ENCODE data around the gene RALY.

RALY gene

GRCh38 chr20:34066476-34067090, 72.9 kb downstream of the RALY start:
- DNase-seq (ENCODE audit: insufficient read length, low spot score) (no peak), FAIRE-seq (no peak)
- TF ChIP-seq POU2F2 (IDR thresholded peaks at IDR 0.05; ENCODE audit: low read depth, low read length): no peak
- no peak for TF ChIP-seq TAF1 (IDR thresholded peaks at IDR 0.05; ENCODE audit: low read depth, low read length)
- no peak for TF ChIP-seq PAX5 (IDR thresholded peaks at IDR 0.05; ENCODE audit: insufficient read depth, low read length, severe bottlenecking)
- no peak for TF ChIP-seq POLR2AphosphoS5 (IDR thresholded peaks at IDR 0.05; ENCODE audit: low read depth, low read length)
- no peak for TF ChIP-seq POLR2A (IDR thresholded peaks at IDR 0.05; ENCODE audit: low read depth, low read length)
- TF ChIP-seq SPI1 (IDR thresholded peaks at IDR 0.05; ENCODE audit: low read depth, low read length): no peak

GRCh38 chr20:34068001-34068400, 74.3 kb downstream of the RALY start:
- no peak for DNase-seq (ENCODE audit: insufficient read length, low spot score)
- no peak for TF ChIP-seq POU2F2 (IDR thresholded peaks at IDR 0.05; ENCODE audit: low read depth, low read length)
- TF ChIP-seq PAX5 (IDR thresholded peaks at IDR 0.05; ENCODE audit: insufficient read depth, low read length, severe bottlenecking): no peak
- no peak for TF ChIP-seq TAF1 (IDR thresholded peaks at IDR 0.05; ENCODE audit: low read depth, low read length)
- TF ChIP-seq POLR2AphosphoS5 (IDR thresholded peaks at IDR 0.05; ENCODE audit: low read depth, low read length): no peak
- FAIRE-seq: no peak

- TF ChIP-seq POLR2AphosphoS5 (IDR thresholded peaks at IDR 0.05; ENCODE audit: low read depth, low read length) (no peak), PAX5 (IDR thresholded peaks at IDR 0.05; ENCODE audit: insufficient read depth, low read length, severe bottlenecking) (no peak), POLR2A (IDR thresholded peaks at IDR 0.05; ENCODE audit: low read depth, low read length) (no peak), TAF1 (IDR thresholded peaks at IDR 0.05; ENCODE audit: low read depth, low read length) (no peak), SPI1 (IDR thresholded peaks at IDR 0.05; ENCODE audit: low read depth, low read length) (no peak), POU2F2 (IDR thresholded peaks at IDR 0.05; ENCODE audit: low read depth, low read length) (no peak)
- peak; percentile 95 for FAIRE-seq
- no peak for DNase-seq (ENCODE audit: insufficient read length, low spot score)
These were observed 75.8 kb downstream of the RALY start for GRCh38 chr20:34069341-34070078.

- TF ChIP-seq TAF1 (IDR thresholded peaks at IDR 0.05; ENCODE audit: low read depth, low read length) (no peak), SPI1 (IDR thresholded peaks at IDR 0.05; ENCODE audit: low read depth, low read length) (no peak), POLR2AphosphoS5 (IDR thresholded peaks at IDR 0.05; ENCODE audit: low read depth, low read length) (no peak), PAX5 (IDR thresholded peaks at IDR 0.05; ENCODE audit: insufficient read depth, low read length, severe bottlenecking) (no peak), POU2F2 (IDR thresholded peaks at IDR 0.05; ENCODE audit: low read depth, low read length) (no peak), POLR2A (IDR thresholded peaks at IDR 0.05; ENCODE audit: low read depth, low read length) (no peak)
- FAIRE-seq: no peak
- DNase-seq (ENCODE audit: insufficient read length, low spot score): no peak
These were observed 76.3 kb downstream of the RALY start for GRCh38 chr20:34070079-34070439.

- DNase-seq (ENCODE audit: insufficient read length, low spot score) (no peak), FAIRE-seq (no peak)
- TF ChIP-seq POU2F2 (IDR thresholded peaks at IDR 0.05; ENCODE audit: low read depth, low read length) (no peak), SPI1 (IDR thresholded peaks at IDR 0.05; ENCODE audit: low read depth, low read length) (no peak), POLR2AphosphoS5 (IDR thresholded peaks at IDR 0.05; ENCODE audit: low read depth, low read length) (no peak), POLR2A (IDR thresholded peaks at IDR 0.05; ENCODE audit: low read depth, low read length) (no peak), PAX5 (IDR thresholded peaks at IDR 0.05; ENCODE audit: insufficient read depth, low read length, severe bottlenecking) (no peak), TAF1 (IDR thresholded peaks at IDR 0.05; ENCODE audit: low read depth, low read length) (no peak)
These were observed 77.1 kb downstream of the RALY start for GRCh38 chr20:34070859-34071258.

- DNase-seq (ENCODE audit: insufficient read length, low spot score) (no peak), FAIRE-seq (no peak)
These were observed 78.4 kb downstream of the RALY start for GRCh38 chr20:34072076-34072475.

GRCh38 chr20:34072778-34073177, 79.1 kb downstream of the RALY start:
- TF ChIP-seq POLR2A (IDR thresholded peaks at IDR 0.05; ENCODE audit: low read depth, low read length) (no peak), POU2F2 (IDR thresholded peaks at IDR 0.05; ENCODE audit: low read depth, low read length) (no peak)
- peak; percentile 76 for FAIRE-seq
- no peak for DNase-seq (ENCODE audit: insufficient read length, low spot score)

More at GRCh38 chr20:34072076-34072475, 78.4 kb downstream of the RALY start:
- no peak for TF ChIP-seq SPI1 (IDR thresholded peaks at IDR 0.05; ENCODE audit: low read depth, low read length)
- no peak for TF ChIP-seq POU2F2 (IDR thresholded peaks at IDR 0.05; ENCODE audit: low read depth, low read length)
- no peak for TF ChIP-seq TAF1 (IDR thresholded peaks at IDR 0.05; ENCODE audit: low read depth, low read length)
- TF ChIP-seq PAX5 (IDR thresholded peaks at IDR 0.05; ENCODE audit: insufficient read depth, low read length, severe bottlenecking): no peak
- no peak for TF ChIP-seq POLR2AphosphoS5 (IDR thresholded peaks at IDR 0.05; ENCODE audit: low read depth, low read length)
- TF ChIP-seq POLR2A (IDR thresholded peaks at IDR 0.05; ENCODE audit: low read depth, low read length): no peak

GRCh38 chr20:34074101-34074760, 80.5 kb downstream of the RALY start:
- TF ChIP-seq SPI1 (IDR thresholded peaks at IDR 0.05; ENCODE audit: low read depth, low read length) (no peak), POLR2A (IDR thresholded peaks at IDR 0.05; ENCODE audit: low read depth, low read length) (no peak), PAX5 (IDR thresholded peaks at IDR 0.05; ENCODE audit: insufficient read depth, low read length, severe bottlenecking) (no peak), TAF1 (IDR thresholded peaks at IDR 0.05; ENCODE audit: low read depth, low read length) (no peak), POLR2AphosphoS5 (IDR thresholded peaks at IDR 0.05; ENCODE audit: low read depth, low read length) (no peak), POU2F2 (IDR thresholded peaks at IDR 0.05; ENCODE audit: low read depth, low read length) (no peak)
- FAIRE-seq (no peak), DNase-seq (ENCODE audit: insufficient read length, low spot score) (no peak)

GRCh38 chr20:34075647-34076046, 81.9 kb downstream of the RALY start:
- no peak for FAIRE-seq
- no peak for DNase-seq (ENCODE audit: insufficient read length, low spot score)
- TF ChIP-seq POU2F2 (IDR thresholded peaks at IDR 0.05; ENCODE audit: low read depth, low read length) (no peak), TAF1 (IDR thresholded peaks at IDR 0.05; ENCODE audit: low read depth, low read length) (no peak), POLR2A (IDR thresholded peaks at IDR 0.05; ENCODE audit: low read depth, low read length) (no peak), POLR2AphosphoS5 (IDR thresholded peaks at IDR 0.05; ENCODE audit: low read depth, low read length) (no peak), PAX5 (IDR thresholded peaks at IDR 0.05; ENCODE audit: insufficient read depth, low read length, severe bottlenecking) (no peak), SPI1 (IDR thresholded peaks at IDR 0.05; ENCODE audit: low read depth, low read length) (no peak)

Measured in GM12891 (cell line).